ENCODE results near the gene CHAC1.

CHAC1 gene

GRCh38 chr15:40936709-40937666, 16.3 kb upstream of the CHAC1 start:
- Mint-ChIP-seq H3K9me3 (no peaks in the 10 kb centered on the region), H3K27me3 (peaks cover 47% of the 10 kb centered on the region), H3K4me3 (no peak overlapping the region), H3K27ac (no peak overlapping the region), H3K4me1 (peaks cover 22% of the 10 kb centered on the region), H3K36me3 (no peaks in the 10 kb centered on the region)
- CTCF ChIA-PET = no interaction called here
- DNase-seq = no peak

GRCh38 chr15:40937762-40938535, 15.3 kb upstream of the CHAC1 start:
- Mint-ChIP-seq H3K27me3 (peaks cover 45% of the 10 kb centered on the region), H3K27ac (no peak overlapping the region), H3K4me3 (no peak overlapping the region), H3K4me1 (peaks cover 27% of the 10 kb centered on the region), H3K36me3 (no peaks in the 10 kb centered on the region), H3K9me3 (no peaks in the 10 kb centered on the region)
- CTCF ChIA-PET = no interaction called here
- DNase-seq = no peak

DNA sequence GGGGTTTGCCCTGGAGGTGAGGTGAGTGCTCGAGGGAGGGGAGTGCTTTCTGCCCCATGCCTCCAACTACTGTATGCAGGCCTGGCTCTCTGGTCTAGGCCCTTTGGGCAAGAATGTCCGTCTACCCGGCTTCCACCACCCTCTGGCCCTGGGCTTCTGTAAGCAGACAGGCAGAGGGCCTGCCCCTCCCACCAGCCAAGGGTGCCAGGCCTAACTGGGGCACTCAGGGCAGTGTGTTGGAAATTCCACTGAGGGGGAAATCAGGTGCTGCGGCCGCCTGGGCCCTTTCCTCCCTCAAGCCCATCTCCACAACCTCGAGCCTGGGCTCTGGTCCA, 14.8 kb upstream of the CHAC1 start:
- no peak overlapping the region for H3K4me3 Mint-ChIP-seq
- H3K9me3 Mint-ChIP-seq = no peaks in the 10 kb centered on the region
- no peak overlapping the region for H3K27ac Mint-ChIP-seq
- no peak for DNase-seq
- CTCF ChIA-PET = no interaction called here
- H3K36me3 Mint-ChIP-seq = no peaks in the 10 kb centered on the region
- H3K4me1 Mint-ChIP-seq = peaks cover 32% of the 10 kb centered on the region
- H3K27me3 Mint-ChIP-seq = peaks cover 41% of the 10 kb centered on the region

DNA sequence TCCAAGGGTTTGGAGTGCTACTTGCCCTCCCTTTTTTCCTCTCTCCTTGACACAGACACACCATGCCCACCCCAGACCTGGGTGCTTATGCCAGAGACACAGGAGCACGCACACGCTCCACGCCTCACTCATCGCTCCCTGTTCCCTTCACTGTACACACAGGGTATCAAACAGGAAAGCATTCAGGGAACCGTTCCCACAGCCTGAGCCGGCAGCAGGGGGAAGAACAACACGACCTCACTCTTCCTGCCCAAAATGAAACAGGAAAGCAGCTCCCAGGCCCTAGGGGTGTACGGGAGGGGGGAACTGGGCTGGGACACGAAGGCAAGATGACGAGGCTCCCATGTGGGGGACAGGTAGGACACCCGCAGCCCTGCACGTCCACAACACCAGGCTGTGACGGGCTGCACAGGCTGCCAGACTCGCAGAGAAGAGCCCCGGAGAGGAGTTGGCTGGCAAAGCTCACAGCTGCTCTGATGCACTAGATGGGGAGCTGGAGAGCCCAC, 12.9 kb upstream of the CHAC1 start:
- CTCF ChIA-PET = interaction anchor here (1.0 to 4.1 kb wide), 10 partner anchors 9 to 82 kb away, joined by 3 to 43 read pairs (median 5); partner anchors contain the start of gene CHAC1
- H3K27ac Mint-ChIP-seq = peak overlapping the region; percentile 84
- no peaks in the 10 kb centered on the region for H3K9me3 Mint-ChIP-seq
- H3K36me3 Mint-ChIP-seq = no peaks in the 10 kb centered on the region
- DNase-seq = no peak
- H3K27me3 Mint-ChIP-seq = peaks cover 38% of the 10 kb centered on the region
- H3K4me3 Mint-ChIP-seq = peak overlapping the region; percentile 0
- H3K4me1 Mint-ChIP-seq = peaks cover 42% of the 10 kb centered on the region

DNA sequence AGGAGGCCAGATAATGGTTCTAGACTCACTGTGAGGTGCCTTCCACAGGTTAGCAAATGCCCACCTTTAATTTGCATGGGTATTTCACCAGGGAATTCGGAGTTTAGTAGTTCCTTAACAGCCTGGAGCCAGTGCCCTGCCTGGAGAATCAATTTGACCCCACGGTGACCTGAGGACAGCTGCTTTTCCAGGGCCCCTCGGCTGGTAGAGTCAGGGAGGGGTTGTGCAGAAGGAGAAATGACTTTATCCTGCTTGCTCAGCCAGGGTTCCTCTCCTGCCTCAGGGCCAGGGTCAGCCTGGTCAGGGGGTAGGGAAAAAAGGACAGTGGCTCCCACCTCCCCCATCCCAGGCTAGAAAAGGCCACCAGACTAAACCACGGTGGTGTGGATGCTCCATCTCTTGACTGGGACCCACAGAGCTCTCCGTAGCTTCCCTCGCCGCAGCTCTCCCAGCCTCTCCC, 12.2 kb upstream of the CHAC1 start:
- Mint-ChIP-seq H3K9me3 (no peaks in the 10 kb centered on the region), H3K27me3 (peaks cover 31% of the 10 kb centered on the region), H3K36me3 (peaks cover under 1% of the 10 kb centered on the region), H3K27ac (no peak overlapping the region), H3K4me3 (peak overlapping the region; percentile 18), H3K4me1 (peaks cover 50% of the 10 kb centered on the region)
- CTCF ChIA-PET = interaction anchor here (1.0 to 4.1 kb wide), 16 partner anchors 8 to 82 kb away, joined by 3 to 43 read pairs (median 6); partner anchors contain the start of gene CHAC1
- no peak for DNase-seq

GRCh38 chr15:40941528-40942336, 11.5 kb upstream of the CHAC1 start:
- DNase-seq = peak; percentile 85
- Mint-ChIP-seq H3K36me3 (peaks cover 1% of the 10 kb centered on the region), H3K4me3 (peak overlapping the region; percentile 73), H3K4me1 (peaks cover 52% of the 10 kb centered on the region), H3K9me3 (no peaks in the 10 kb centered on the region), H3K27ac (no peak overlapping the region), H3K27me3 (peaks cover 31% of the 10 kb centered on the region)
- CTCF ChIA-PET = interaction anchor here (0.7 to 4.1 kb wide), 17 partner anchors 7 to 241 kb away, joined by 3 to 43 read pairs (median 5); partner anchors contain the start of gene CHAC1

DNA sequence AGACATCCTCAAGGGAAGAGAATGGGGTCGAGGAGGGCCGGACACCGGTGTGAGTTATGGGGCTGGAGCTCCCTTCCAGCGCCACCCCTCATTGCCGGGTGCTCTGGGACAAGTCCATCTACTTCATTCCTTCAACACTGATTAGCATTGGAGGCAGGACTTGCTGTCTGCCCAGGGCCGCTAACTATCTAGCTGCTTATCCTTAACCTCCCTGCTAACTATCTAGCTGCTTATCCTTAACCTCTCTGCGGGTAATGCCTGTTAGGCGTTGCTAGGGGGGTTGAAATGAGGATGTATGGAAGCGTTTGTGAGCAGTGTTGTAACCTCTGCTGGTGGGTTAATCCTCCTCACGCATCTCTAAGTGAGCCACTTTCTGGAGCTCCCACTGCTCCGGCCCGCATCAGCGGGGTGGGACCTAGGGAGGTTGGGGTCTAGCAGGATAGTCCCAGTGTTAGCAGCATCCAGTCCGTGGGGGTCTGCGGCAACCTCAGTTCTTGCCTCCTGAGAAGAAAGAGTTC, 10.9 kb upstream of the CHAC1 start:
- no peaks in the 10 kb centered on the region for H3K9me3 Mint-ChIP-seq

GRCh38 chr15:40942878-40943277, 10.4 kb upstream of the CHAC1 start:
- CTCF ChIA-PET = interaction anchor here (0.8 to 4.1 kb wide), 13 partner anchors 9 to 243 kb away, joined by 3 to 43 read pairs (median 6); partner anchors contain the start of gene CHAC1
- Mint-ChIP-seq H3K4me3 (peak overlapping the region; percentile 73), H3K27me3 (peaks cover 28% of the 10 kb centered on the region), H3K27ac (no peak overlapping the region), H3K9me3 (no peaks in the 10 kb centered on the region), H3K36me3 (peaks cover 1% of the 10 kb centered on the region), H3K4me1 (peaks cover 52% of the 10 kb centered on the region)
- DNase-seq = no peak

More for the DNA sequence above, 10.9 kb upstream of the CHAC1 start:
- Mint-ChIP-seq H3K27ac (no peak overlapping the region), H3K4me3 (peak overlapping the region; percentile 73), H3K27me3 (peaks cover 27% of the 10 kb centered on the region), H3K36me3 (peaks cover 1% of the 10 kb centered on the region), H3K4me1 (peaks cover 52% of the 10 kb centered on the region)
- CTCF ChIA-PET = interaction anchor here (0.7 to 4.1 kb wide), 18 partner anchors 9 to 243 kb away, joined by 3 to 43 read pairs (median 5); partner anchors contain the start of gene CHAC1
- no peak for DNase-seq

GRCh38 chr15:40943764-40944365, 9.4 kb upstream of the CHAC1 start:
- Mint-ChIP-seq H3K36me3 (peaks cover 1% of the 10 kb centered on the region), H3K27me3 (peaks cover 27% of the 10 kb centered on the region), H3K4me1 (peaks cover 48% of the 10 kb centered on the region), H3K9me3 (no peaks in the 10 kb centered on the region), H3K4me3 (peak overlapping the region; percentile 73), H3K27ac (no peak overlapping the region)
- DNase-seq = no peak
- CTCF ChIA-PET = interaction anchor here (4.1 kb wide), 1 partner anchor 10 kb away, joined by 43 read pairs; the partner anchor contains the start of gene CHAC1

DNA sequence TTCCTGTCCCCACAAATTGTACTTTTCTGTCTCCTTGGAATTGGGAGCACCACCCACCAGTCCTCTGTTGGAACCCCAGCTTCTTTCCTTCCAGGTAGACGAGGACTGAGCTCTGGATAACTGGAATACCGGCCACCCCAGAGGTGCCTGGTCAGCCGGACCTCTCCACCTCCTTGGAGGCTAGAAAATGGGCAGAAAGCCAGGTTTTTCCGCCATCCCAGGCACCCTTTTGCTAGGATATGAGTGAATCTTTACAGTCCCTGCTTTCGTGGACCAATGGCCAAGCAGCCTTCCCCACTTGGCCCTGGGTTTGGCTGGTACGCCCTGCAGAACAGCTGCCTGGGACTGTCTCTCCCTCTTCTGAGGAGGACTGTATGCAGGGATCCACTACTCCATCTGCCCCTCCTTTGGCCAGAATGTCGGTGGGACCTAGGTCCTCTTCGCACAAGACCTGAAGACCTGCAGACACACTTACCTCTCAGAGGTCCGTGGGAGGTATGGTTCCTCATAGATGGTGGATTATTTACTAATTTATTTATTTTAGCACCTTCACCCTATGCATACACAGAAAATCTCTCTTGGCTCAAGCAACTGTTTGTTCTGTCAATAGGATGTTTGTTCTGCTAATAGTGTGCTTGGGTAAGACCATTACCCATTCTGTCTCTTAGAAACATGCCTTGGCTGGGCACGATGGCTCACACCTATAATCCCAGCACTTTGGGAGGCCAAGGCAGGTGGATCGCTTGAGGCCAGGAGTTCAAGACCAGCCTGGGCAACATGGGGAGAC, 8.6 kb upstream of the CHAC1 start:
- Mint-ChIP-seq H3K9me3 (no peaks in the 10 kb centered on the region), H3K4me1 (peaks cover 47% of the 10 kb centered on the region), H3K4me3 (no peak overlapping the region), H3K27me3 (peaks cover 32% of the 10 kb centered on the region), H3K36me3 (peaks cover 1% of the 10 kb centered on the region), H3K27ac (no peak overlapping the region)
- no peak for DNase-seq
- CTCF ChIA-PET = no interaction called here

DNA sequence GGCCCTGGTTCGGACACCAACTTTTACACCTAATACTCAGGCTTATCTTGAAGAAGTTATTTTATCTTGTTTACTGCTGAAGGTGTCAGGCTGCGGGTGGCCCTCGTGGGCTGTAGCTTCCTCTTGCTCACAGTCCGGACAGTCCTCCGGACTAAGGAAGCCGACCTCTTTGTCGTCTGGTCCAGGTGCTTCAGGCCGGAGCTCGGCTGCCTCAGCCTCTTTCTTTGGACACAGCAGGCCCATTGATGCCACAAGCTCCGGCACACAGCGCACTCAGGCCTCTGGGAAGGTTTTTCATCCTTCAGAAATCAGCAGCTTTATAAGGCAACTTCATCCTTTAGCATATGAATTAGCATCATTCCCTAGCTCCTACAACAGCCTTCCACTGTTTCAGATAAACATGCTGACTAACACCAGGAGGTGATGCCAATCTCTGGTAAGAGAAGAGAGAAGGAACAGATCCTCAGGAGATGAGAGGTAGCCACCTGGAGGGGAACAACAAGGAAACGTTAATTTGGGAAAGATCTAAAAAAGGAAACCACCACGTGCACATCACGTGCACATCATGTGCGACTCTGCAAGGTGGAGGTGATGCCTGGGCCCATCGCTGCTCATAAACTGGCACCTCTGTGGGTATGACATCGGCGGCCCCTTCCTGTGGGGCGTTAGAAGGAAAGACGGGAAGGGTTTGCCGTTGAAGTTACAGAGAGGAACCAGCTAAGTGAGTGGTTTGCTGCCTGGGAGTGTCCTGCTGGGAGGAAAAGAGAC, 4.4 kb upstream of the CHAC1 start:
- no peak overlapping the region for H3K4me3 Mint-ChIP-seq

More for the DNA sequence above, 4.4 kb upstream of the CHAC1 start:
- Mint-ChIP-seq H3K27me3 (peaks cover 28% of the 10 kb centered on the region), H3K36me3 (peaks cover 4% of the 10 kb centered on the region), H3K27ac (no peak overlapping the region), H3K9me3 (no peaks in the 10 kb centered on the region), H3K4me1 (peaks cover 37% of the 10 kb centered on the region)
- no peak for DNase-seq
- CTCF ChIA-PET = interaction anchor here (1.2 kb wide), 1 partner anchor 8 kb away, joined by 3 read pairs; no protein-coding TSS in a partner anchor

Measured in activated naive CD4-positive, alpha-beta T cell treated with anti-CD3 and anti-CD28 coated beads, Interleukin-2, amount 10 ng/mL, durations not matched to agents 7 days and 5 days (primary cell).